Hepatocyte (in vitro differentiated cells): ENCODE measurements around the gene RASA4.
"Not testable (repeated sequence)": the region's sequence is repeated elsewhere in the genome, so short reads cannot be mapped to it uniquely, and the experiment has no call there.

Experiments used
- EZH2 ChIP-seq: fragments of 200-600 bp; sonication (generic); IDR thresholded peaks from 2 replicates; pipeline ENCODE4 v1.6.1; 2016; ENCODE audit warnings: antibody characterized with exemption, mild to moderate bottlenecking, borderline replicate concordance
- EZH2phosphoT487 ChIP-seq: fragments of 200-600 bp; sonication (generic); IDR thresholded peaks from one replicate; pipeline ENCODE4 v1.6.1; 2018; ENCODE audit warnings: antibody characterized with exemption, mild to moderate bottlenecking, low read depth, moderate library complexity; ENCODE audit not compliant: unreplicated experiment, severe bottlenecking
- TF ChIP-seq, protein P1 (sequence below): fragments of 200-600 bp; sonication (generic); IDR thresholded peaks from 2 replicates; pipeline ENCODE4 v1.5.1; 2016; ENCODE audit warnings: antibody characterized with exemption, mild to moderate bottlenecking; ENCODE audit not compliant: poor library complexity

DNA sequence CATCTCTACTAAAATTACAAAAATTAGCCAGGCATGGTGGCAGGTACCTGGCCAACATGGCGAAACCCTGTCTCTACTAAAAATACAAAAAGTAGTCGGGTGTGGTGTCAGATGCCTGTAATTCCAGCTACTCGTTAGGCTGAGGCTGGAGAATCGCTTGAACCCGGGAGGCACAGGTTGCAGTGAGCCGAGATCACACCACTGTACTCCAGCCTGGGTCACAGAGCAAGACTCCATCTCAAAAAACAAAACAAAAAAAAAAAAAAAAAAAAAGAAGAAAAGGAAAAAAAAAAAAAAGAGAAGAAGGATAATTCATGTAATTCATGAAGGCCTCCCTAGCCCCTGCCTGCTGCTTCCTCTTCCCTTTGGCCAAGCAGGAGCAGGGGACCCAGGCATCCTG, 76.0 kb downstream of the RASA4 start:
- not testable (repeated sequence) for TF ChIP-seq EZH2, EZH2phosphoT487
- TF ChIP-seq, protein P1, sequence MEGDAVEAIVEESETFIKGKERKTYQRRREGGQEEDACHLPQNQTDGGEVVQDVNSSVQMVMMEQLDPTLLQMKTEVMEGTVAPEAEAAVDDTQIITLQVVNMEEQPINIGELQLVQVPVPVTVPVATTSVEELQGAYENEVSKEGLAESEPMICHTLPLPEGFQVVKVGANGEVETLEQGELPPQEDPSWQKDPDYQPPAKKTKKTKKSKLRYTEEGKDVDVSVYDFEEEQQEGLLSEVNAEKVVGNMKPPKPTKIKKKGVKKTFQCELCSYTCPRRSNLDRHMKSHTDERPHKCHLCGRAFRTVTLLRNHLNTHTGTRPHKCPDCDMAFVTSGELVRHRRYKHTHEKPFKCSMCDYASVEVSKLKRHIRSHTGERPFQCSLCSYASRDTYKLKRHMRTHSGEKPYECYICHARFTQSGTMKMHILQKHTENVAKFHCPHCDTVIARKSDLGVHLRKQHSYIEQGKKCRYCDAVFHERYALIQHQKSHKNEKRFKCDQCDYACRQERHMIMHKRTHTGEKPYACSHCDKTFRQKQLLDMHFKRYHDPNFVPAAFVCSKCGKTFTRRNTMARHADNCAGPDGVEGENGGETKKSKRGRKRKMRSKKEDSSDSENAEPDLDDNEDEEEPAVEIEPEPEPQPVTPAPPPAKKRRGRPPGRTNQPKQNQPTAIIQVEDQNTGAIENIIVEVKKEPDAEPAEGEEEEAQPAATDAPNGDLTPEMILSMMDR, result not testable (repeated sequence)
